H1 (cell line): ENCODE measurements around the gene MAPT. TPM values are rescaled to one million over a fixed set of nuclear protein-coding genes. Genes with fewer than 3 reads are reported as not detected.
A peak's percentile ranks its signal among the peaks of the same experiment; 100 is the strongest.

Experiments used
- CTCF ChIA-PET: fragments of 300-600 bp; sonication (Branson Sonifier 250); formaldehyde crosslinking; loops from one replicate; lab custom pipeline; 2021; ENCODE audit not compliant: partially characterized antibody; lab: Charles Lee
- POLR2A ChIA-PET: fragments of 300-600 bp; sonication (Branson Sonifier 250); formaldehyde crosslinking; loops from one replicate; lab custom pipeline; 2021; ENCODE audit warnings: inconsistent platforms; ENCODE audit not compliant: partially characterized antibody; lab: Charles Lee
- DNase-seq, 2 experiments: peaks; one replicate each; pipeline versions ENCODE4 v3.0.0 to v3.0.0-alpha.2; 2010 to 2022; ENCODE audit warnings: low spot score in 2 of 2, low read depth in 1 of 2, mixed read lengths in 1 of 2
- FAIRE-seq: peaks from 2 replicates; lab custom pipeline; 2011; peaks lifted over from hg19 to GRCh38; lab: Jason Lieb, UNC
- H2AFZ ChIP-seq: 2 replicates; pipeline ENCODE4 v1.8.1; 2012; ENCODE audit warnings: low read length, inconsistent platforms
- H2AK5ac ChIP-seq: 2 replicates; pipeline ENCODE4 v1.6.1; 2013; ENCODE audit warnings: low read depth, low read length
- H2BK120ac ChIP-seq: replicated peaks from 2 replicates; pipeline ENCODE3; 2013; ENCODE audit warnings: low read depth, low read length, inconsistent platforms
- H2BK12ac ChIP-seq: 2 replicates; pipeline ENCODE4 v1.6.1; 2013; ENCODE audit warnings: low read depth, low read length
- H2BK15ac ChIP-seq: 2 replicates; pipeline ENCODE4 v1.6.1; 2013; ENCODE audit warnings: low read length
- H2BK20ac ChIP-seq: 2 replicates; pipeline ENCODE4 v1.6.1; 2013; ENCODE audit warnings: low read length
- H2BK5ac ChIP-seq: 2 replicates; pipeline ENCODE4 v1.6.1; 2013; ENCODE audit warnings: low read depth, low read length
- H3K14ac ChIP-seq: 2 replicates; pipeline ENCODE4 v1.6.1; 2013; ENCODE audit warnings: inconsistent platforms; ENCODE audit not compliant: insufficient read length
- H3K18ac ChIP-seq: 2 replicates; pipeline ENCODE4 v1.6.1; 2013; ENCODE audit warnings: low read length; ENCODE audit errors: extremely low read depth
- H3K23ac ChIP-seq: 2 replicates; pipeline ENCODE4 v1.6.1; 2013; ENCODE audit warnings: inconsistent platforms; ENCODE audit not compliant: insufficient read length
- H3K23me2 ChIP-seq: 2 replicates; pipeline ENCODE4 v1.6.1; 2013; ENCODE audit warnings: low read depth, low read length
- H3K27ac ChIP-seq: 2 replicates; pipeline ENCODE4 v1.6.1; 2011; ENCODE audit warnings: low read depth, low read length, inconsistent platforms
- H3K27me3 ChIP-seq, 4 experiments: replicated peaks in 1 of 4; 1 replicate in 1 of 4; 2 replicates in 3 of 4; pipeline versions ENCODE4 v1.6.1 to v1.8.1; 2011 to 2013; ENCODE audit warnings: low read length in 3 of 4, mild to moderate bottlenecking in 3 of 4, inconsistent platforms in 2 of 4, mixed read lengths in 2 of 4, moderate library complexity in 1 of 4; ENCODE audit not compliant: control insufficient read depth in 3 of 4, insufficient read depth in 3 of 4; ENCODE audit errors: extremely low read depth in 1 of 4
- H3K36me3 ChIP-seq, 4 experiments: 2 replicates each; pipeline versions ENCODE4 v1.6.1 to v1.8.1; 2011 to 2013; ENCODE audit warnings: mild to moderate bottlenecking in 4 of 4, low read length in 3 of 4, moderate library complexity in 2 of 4, control low read depth in 1 of 4, inconsistent platforms in 1 of 4; ENCODE audit not compliant: insufficient read depth in 4 of 4, control insufficient read depth in 2 of 4
- H3K4ac ChIP-seq: replicated peaks from 2 replicates; pipeline ENCODE3; 2013; ENCODE audit warnings: low read length, low read depth, mixed read lengths, inconsistent platforms; ENCODE audit not compliant: insufficient read length
- H3K4me1 ChIP-seq, 4 experiments: replicated peaks in 1 of 4; 1 replicate in 1 of 4; 2 replicates in 3 of 4; pipeline versions ENCODE4 v1.6.1 to v1.8.1; 2011 to 2013; ENCODE audit warnings: low read length in 3 of 4, inconsistent platforms in 2 of 4, mixed read lengths in 1 of 4; ENCODE audit not compliant: insufficient read depth in 4 of 4, control insufficient read depth in 3 of 4
- H3K4me2 ChIP-seq, 2 experiments: 2 replicates each; pipeline versions ENCODE4 v1.6.1 to v1.8.1; 2011 to 2013; ENCODE audit warnings: low read depth in 2 of 2, low read length in 2 of 2, control low read depth in 1 of 2, inconsistent platforms in 1 of 2, mild to moderate bottlenecking in 1 of 2; ENCODE audit not compliant: insufficient read depth in 1 of 2
- H3K4me3 ChIP-seq, 4 experiments: fragments of 200-600, 300-600 bp in 1 of 4; sonication (generic), shearing (Covaris generic), sonication (Bioruptor Twin) in 1 of 4; 2 replicates each; pipeline versions ENCODE4 v1.5.1 to v1.8.1; 2011 to 2016; ENCODE audit warnings: low read length in 4 of 4, low read depth in 3 of 4, control low read depth in 2 of 4, inconsistent platforms in 2 of 4, mild to moderate bottlenecking in 2 of 4, mixed read lengths in 1 of 4, moderate library complexity in 1 of 4; ENCODE audit not compliant: insufficient read depth in 2 of 4; ENCODE audit errors: extremely low read depth in 1 of 4
- H3K56ac ChIP-seq: replicated peaks from 2 replicates; pipeline ENCODE3; 2013; ENCODE audit warnings: low read depth, mild to moderate bottlenecking, mixed read lengths, low read length, inconsistent platforms; ENCODE audit not compliant: insufficient read length
- H3K79me1 ChIP-seq: 2 replicates; pipeline ENCODE4 v1.6.1; 2013; ENCODE audit warnings: low read depth, low read length, control low read depth
- H3K79me2 ChIP-seq, 2 experiments: 2 replicates each; pipeline versions ENCODE4 v1.6.1 to v1.8.1; 2012 to 2013; ENCODE audit warnings: low read length in 2 of 2, mild to moderate bottlenecking in 2 of 2, inconsistent platforms in 1 of 2; ENCODE audit not compliant: insufficient read depth in 2 of 2, control insufficient read depth in 1 of 2
- H3K9ac ChIP-seq, 4 experiments: replicated peaks in 1 of 4; 1 replicate in 1 of 4; 2 replicates in 3 of 4; pipeline versions ENCODE4 v1.6.1 to v1.8.1; 2011 to 2013; ENCODE audit warnings: low read depth in 3 of 4, low read length in 3 of 4, control low read depth in 2 of 4, mild to moderate bottlenecking in 2 of 4, moderate library complexity in 2 of 4, inconsistent platforms in 1 of 4; ENCODE audit errors: extremely low read depth in 1 of 4
- H3K9me3 ChIP-seq, 2 experiments: 2 replicates each; pipeline versions ENCODE4 v1.6.1 to v1.8.1; 2012 to 2013; ENCODE audit warnings: mild to moderate bottlenecking in 2 of 2, moderate library complexity in 2 of 2, control low read depth in 1 of 2, inconsistent platforms in 1 of 2, low read depth in 1 of 2, low read length in 1 of 2, mixed read lengths in 1 of 2; ENCODE audit not compliant: insufficient read depth in 2 of 2
- H4K20me1 ChIP-seq, 2 experiments: replicated peaks in 1 of 2; 2 replicates each; pipeline versions ENCODE3 to v1.8.1; 2011 to 2013; ENCODE audit warnings: inconsistent platforms in 2 of 2, low read length in 2 of 2, mild to moderate bottlenecking in 1 of 2; ENCODE audit not compliant: insufficient read depth in 2 of 2, control insufficient read depth in 1 of 2
- H4K5ac ChIP-seq: 2 replicates; pipeline ENCODE4 v1.6.1; 2013; ENCODE audit warnings: low read length, low read depth, mixed read lengths, inconsistent platforms; ENCODE audit not compliant: insufficient read length
- H4K8ac ChIP-seq: 2 replicates; pipeline ENCODE4 v1.8.0; 2013; ENCODE audit warnings: mild to moderate bottlenecking, moderate library complexity, low read length, inconsistent platforms; ENCODE audit not compliant: insufficient read depth; ENCODE audit errors: extremely low read depth
- H4K91ac ChIP-seq: replicated peaks from 2 replicates; pipeline ENCODE3; 2013; ENCODE audit warnings: low read length, mixed read lengths, inconsistent platforms; ENCODE audit not compliant: insufficient read length
- BACH1 ChIP-seq: IDR thresholded peaks from 2 replicates; pipeline ENCODE4 v1.6.1; 2012; ENCODE audit warnings: low read length, improper control_type of control experiment
- JUND ChIP-seq: IDR thresholded peaks from 2 replicates; pipeline ENCODE4 v1.6.1; 2011; ENCODE audit warnings: mild to moderate bottlenecking, improper control_type of control experiment, low read length
- KDM4A ChIP-seq: IDR thresholded peaks from one replicate; pipeline ENCODE4 v1.7.1; 2012; ENCODE audit warnings: low read depth, mild to moderate bottlenecking, moderate library complexity, low read length, inconsistent platforms; ENCODE audit not compliant: severe bottlenecking
- WGBS, 2 experiments: shearing (Covaris generic) in 1 of 2; methylation state at CpG; one replicate each; pipeline versions ENCODE4 v1.1.6 to v1.1.7; 2013 to 2015; ENCODE audit warnings: low lambda C conversion rate in 2 of 2, mixed read lengths in 2 of 2, inconsistent platforms in 1 of 2, low coverage in 1 of 2, missing lambda C conversion rate in 1 of 2; ENCODE audit not compliant: insufficient replicate concordance in 2 of 2, insufficient coverage in 1 of 2, insufficient read length in 1 of 2; ENCODE audit errors: extremely low coverage in 1 of 2, missing lambda C conversion rate in 1 of 2; 5-methylcytosine and 5-hydroxymethylcytosine counted together
- polyA plus RNA-seq, 7 experiments: library from polyadenylated mRNA; depleted of rRNA in 3 of 7; stranded (reverse) in 5 of 7; unstranded in 2 of 7; fragments of >200 nt in 5 of 7; fragments of 200-250 nt in 2 of 7; gene quantifications; 1 replicate in 5 of 7; 2 replicates in 1 of 7; 4 replicates in 1 of 7; pipeline versions ENCODE4 v1.2.1 to v1.2.3, GENCODE V29; 2011 to 2013; ENCODE audit warnings: missing spikeins in 2 of 7, mixed read lengths in 2 of 7
- total RNA-seq: library from RNA; stranded (reverse); fragmentation: NEBNext Ultra II Directional; extraction: Animal tissue kit (Norgen Biotek cat#: 25700); gene quantifications from 2 replicates; pipeline ENCODE4 v1.2.1, GENCODE V29; 2021

Gene MAPT
- total and polyA plus RNA-seq, 2 of the 8 experiments (the other 6 are each of a cell fraction or from before 2014, with no cell fraction given), result 0.54 to 1.7 TPM

- no peak overlapping the region for H2BK12ac ChIP-seq
- H2AK5ac ChIP-seq, result no peak overlapping the region
- H3K27ac ChIP-seq, result no peak overlapping the region
- no peak for TF ChIP-seq JUND
- no peak for TF ChIP-seq KDM4A
- TF ChIP-seq BACH1, result no peak
- H2BK15ac ChIP-seq, result no peak overlapping the region
- no peak overlapping the region for H2BK120ac ChIP-seq
- peak overlapping the region; percentile 48; the same call in 1 of the 2 replicates for H3K18ac ChIP-seq
- H4K5ac ChIP-seq, result no peak overlapping the region
- peak overlapping the region; percentile 60 for H3K4ac ChIP-seq
- H2AFZ ChIP-seq, result no peak overlapping the region
- H4K20me1 ChIP-seq, result no peaks in the 10 kb centered on the region
- peaks cover 0 to 10% (median 5%) of the 10 kb centered on the region in 4 experiments; a peak in 4 of 7 replicates for H3K4me1 ChIP-seq
- no peaks in the 10 kb centered on the region; a peak in 1 of 7 replicates for H3K27me3 ChIP-seq
- no peak overlapping the region for H3K23ac ChIP-seq
- CTCF ChIA-PET, result interaction anchor here (0.6 to 2.0 kb wide), 6 partner anchors 9 to 227 kb away, joined by 3 to 7 read pairs (median 4); no protein-coding TSS in a partner anchor
- H2BK5ac ChIP-seq, result no peak overlapping the region
- POLR2A ChIA-PET, result no interaction called here
- FAIRE-seq (no peak), DNase-seq (no peak)
- H3K4me2 ChIP-seq, result no peak overlapping the region
- no peak overlapping the region for H2BK20ac ChIP-seq
- no peak overlapping the region for H3K9ac ChIP-seq
- H3K79me2 ChIP-seq, result no peaks in the 10 kb centered on the region
- H3K14ac ChIP-seq, result no peak overlapping the region
- H3K56ac ChIP-seq, result no peak overlapping the region
- 92% methylated on average over 5 of the region's 5 CpGs; no CpG with 5 or more reads in 1 of the 2 experiments for WGBS, 2 experiments
- no peak overlapping the region for H3K4me3 ChIP-seq
- no peaks in the 10 kb centered on the region for H3K36me3 ChIP-seq
- H3K23me2 ChIP-seq, result no peaks in the 10 kb centered on the region
- no peaks in the 10 kb centered on the region for H3K9me3 ChIP-seq
- no peaks in the 10 kb centered on the region for H3K79me1 ChIP-seq
- H4K8ac ChIP-seq, result no peak overlapping the region
- H4K91ac ChIP-seq, result no peak overlapping the region
These were observed 90.0 kb downstream of the MAPT start for GRCh38 chr17:45984368-45984767.
